IMR-90 (cell line): Measurements from ENCODE around the gene SLX4. TPM values are rescaled to one million over a fixed set of nuclear protein-coding genes. Genes with fewer than 3 reads are reported as not detected.

Source experiments
- ATAC-seq: fragments of 200-7000 bp; cut with Tn5 transposase; 2 replicates; pipeline ENCODE4 v1.9.1; 2020; ENCODE audit warnings: low read depth, mild to moderate bottlenecking, moderate library complexity
- BruUV-seq: library from RNA; stranded (reverse); fragments of 400-500 nt; replicated peaks from 2 replicates; lab custom pipeline; 2021; lab: Mats Ljungman, UMichigan
- CTCF ChIA-PET: fragments of 300-600 bp; formaldehyde crosslinking; extraction: SDS; loops from one replicate; lab custom pipeline; 2021; ENCODE audit warnings: antibody characterized with exemption; lab: Yijun Ruan, JAX
- POLR2A ChIA-PET: fragments of 300-600 bp; sonication (Branson Sonifier 250); formaldehyde crosslinking; loops from one replicate; lab custom pipeline; 2022; ENCODE audit warnings: antibody characterized with exemption; ENCODE audit not compliant: unreplicated experiment; lab: Charles Lee
- DNase-seq: peaks from one replicate; pipeline ENCODE4 v3.0.0; 2013
- H2AFZ ChIP-seq: replicated peaks from 2 replicates; pipeline ENCODE3; 2013; ENCODE audit warnings: low read length, mild to moderate bottlenecking; ENCODE audit not compliant: poor library complexity
- H2AK5ac ChIP-seq: 2 replicates; pipeline ENCODE4 v1.6.1; 2013; ENCODE audit warnings: low read depth, low read length, inconsistent platforms
- H2AK9ac ChIP-seq: replicated peaks from 2 replicates; pipeline ENCODE3; 2013; ENCODE audit warnings: mild to moderate bottlenecking, low read depth, low read length, moderate library complexity; ENCODE audit not compliant: poor library complexity
- H2BK120ac ChIP-seq: 2 replicates; pipeline ENCODE4 v1.6.1; 2013; ENCODE audit warnings: low read depth, low read length, inconsistent platforms
- H2BK15ac ChIP-seq: 3 replicates; pipeline ENCODE4 v1.6.1; 2013; ENCODE audit warnings: low read depth, low read length, inconsistent platforms
- H2BK20ac ChIP-seq: 2 replicates; pipeline ENCODE4 v1.6.1; 2013; ENCODE audit warnings: low read depth, mild to moderate bottlenecking, inconsistent platforms, low read length, moderate library complexity
- H2BK5ac ChIP-seq: 2 replicates; pipeline ENCODE4 v1.6.1; 2013; ENCODE audit warnings: mild to moderate bottlenecking, low read depth, low read length, inconsistent platforms; ENCODE audit not compliant: poor library complexity, severe bottlenecking
- H3K14ac ChIP-seq: replicated peaks from 2 replicates; pipeline ENCODE4 v1.6.1; 2013; ENCODE audit warnings: low read depth, low read length, inconsistent platforms
- H3K18ac ChIP-seq: 2 replicates; pipeline ENCODE4 v1.6.1; 2013; ENCODE audit warnings: low read depth, low read length, control low read depth
- H3K23ac ChIP-seq: 2 replicates; pipeline ENCODE4 v1.6.1; 2013; ENCODE audit warnings: low read depth, low read length, inconsistent platforms
- H3K27ac ChIP-seq: 2 replicates; pipeline ENCODE4 v1.5.1; 2013; ENCODE audit warnings: mild to moderate bottlenecking, control low read depth, low read length; ENCODE audit not compliant: insufficient read depth
- H3K27me3 ChIP-seq: 2 replicates; pipeline ENCODE4 v1.6.1; 2013; ENCODE audit warnings: low read length; ENCODE audit not compliant: control insufficient read depth, insufficient read depth
- H3K36me3 ChIP-seq: 2 replicates; pipeline ENCODE4 v1.6.1; 2013; ENCODE audit warnings: low read length, mixed read lengths; ENCODE audit not compliant: control insufficient read depth, insufficient read depth
- H3K4ac ChIP-seq: 2 replicates; pipeline ENCODE4 v1.6.1; 2013; ENCODE audit warnings: low read depth, low read length, inconsistent platforms
- H3K4me1 ChIP-seq: 2 replicates; pipeline ENCODE4 v1.6.1; 2013; ENCODE audit warnings: low read length, mixed read lengths; ENCODE audit not compliant: control insufficient read depth, insufficient read depth
- H3K4me2 ChIP-seq: 2 replicates; pipeline ENCODE4 v1.6.1; 2013; ENCODE audit warnings: low read depth, mild to moderate bottlenecking, control low read depth, low read length, moderate library complexity
- H3K4me3 ChIP-seq: 2 replicates; pipeline ENCODE4 v1.5.1; 2013; ENCODE audit warnings: low read depth, mild to moderate bottlenecking, control low read depth, low read length, moderate library complexity; ENCODE audit not compliant: insufficient read depth
- H3K56ac ChIP-seq: 2 replicates; pipeline ENCODE4 v1.6.1; 2013; ENCODE audit warnings: low read length, inconsistent platforms; ENCODE audit not compliant: insufficient read depth; ENCODE audit errors: extremely low read depth
- H3K79me1 ChIP-seq, 2 experiments: 2 replicates each; pipeline ENCODE4 v1.6.1; 2013; ENCODE audit warnings: low read length in 2 of 2, inconsistent platforms in 1 of 2, low read depth in 1 of 2
- H3K9ac ChIP-seq: 2 replicates; pipeline ENCODE4 v1.6.1; 2013; ENCODE audit warnings: low read depth, low read length, control low read depth
- H3K9me1 ChIP-seq: 2 replicates; pipeline ENCODE4 v1.6.1; 2013; ENCODE audit warnings: low read length, inconsistent platforms; ENCODE audit not compliant: insufficient read depth
- H3K9me3 ChIP-seq: 2 replicates; pipeline ENCODE4 v1.6.1; 2013; ENCODE audit warnings: low read length; ENCODE audit not compliant: control insufficient read depth, insufficient read depth
- H4K20me1 ChIP-seq: 2 replicates; pipeline ENCODE4 v1.6.1; 2013; ENCODE audit warnings: low read length, inconsistent platforms; ENCODE audit not compliant: insufficient read depth
- H4K5ac ChIP-seq: 2 replicates; pipeline ENCODE4 v1.6.1; 2013; ENCODE audit warnings: mild to moderate bottlenecking, low read depth, low read length, control low read depth
- H4K8ac ChIP-seq, 2 experiments: 2 replicates each; pipeline ENCODE4 v1.6.1; 2013; ENCODE audit warnings: low read depth in 2 of 2, low read length in 2 of 2, control low read depth in 1 of 2, inconsistent platforms in 1 of 2
- H4K91ac ChIP-seq: 2 replicates; pipeline ENCODE4 v1.6.1; 2013; ENCODE audit warnings: low read depth, low read length, inconsistent platforms; ENCODE audit not compliant: insufficient read depth
- BHLHE40 ChIP-seq: fragments of 150-350 bp; IDR thresholded peaks from 2 replicates; pipeline ENCODE4 v1.6.1; 2016; ENCODE audit warnings: mild to moderate bottlenecking, low read depth, low read length
- CTCF ChIP-seq: conservative IDR thresholded peaks from 2 replicates; pipeline ENCODE4 v1.5.1; 2012; ENCODE audit warnings: mild to moderate bottlenecking, low read depth, low read length, improper control_type of control experiment
- FOS ChIP-seq: fragments of 150-350 bp; IDR thresholded peaks from 2 replicates; pipeline ENCODE4 v1.6.1; 2016; ENCODE audit warnings: low read depth, low read length
- MAZ ChIP-seq: IDR thresholded peaks from 2 replicates; pipeline ENCODE4 v1.6.1; 2012; ENCODE audit warnings: low read depth, mild to moderate bottlenecking, low read length, improper control_type of control experiment, moderate library complexity, borderline replicate concordance
- NFE2L2 ChIP-seq: fragments of 150-350 bp; IDR thresholded peaks from 2 replicates; pipeline ENCODE4 v1.6.1; 2016; ENCODE audit warnings: low read depth, mild to moderate bottlenecking, low read length
- POLR2A ChIP-seq: IDR thresholded peaks from 2 replicates; pipeline ENCODE4 v1.6.1; 2012; ENCODE audit warnings: mild to moderate bottlenecking, low read depth, low read length
- RAD21 ChIP-seq: IDR thresholded peaks from 2 replicates; pipeline ENCODE4 v1.6.1; 2012; ENCODE audit warnings: low read length, improper control_type of control experiment
- RCOR1 ChIP-seq: IDR thresholded peaks from 2 replicates; pipeline ENCODE4 v1.6.1; 2012; ENCODE audit warnings: mild to moderate bottlenecking, low read length, improper control_type of control experiment; ENCODE audit not compliant: insufficient replicate concordance
- RFX5 ChIP-seq: IDR thresholded peaks from 2 replicates; pipeline ENCODE4 v1.8.0; 2012; ENCODE audit warnings: low read depth, mild to moderate bottlenecking, low read length, moderate library complexity
- SMC3 ChIP-seq: fragments of 150-350 bp; IDR thresholded peaks from 2 replicates; pipeline ENCODE4 v1.6.1; 2016; ENCODE audit warnings: low read depth, mild to moderate bottlenecking, antibody characterized with exemption, low read length, moderate library complexity
- WGBS, 2 experiments: methylation state at CpG; one replicate each; pipeline versions ENCODE4 v1.1.5 to v1.1.7; 2013; ENCODE audit warnings: missing lambda C conversion rate in 2 of 2; ENCODE audit not compliant: insufficient read length in 1 of 2; ENCODE audit errors: extremely low coverage in 2 of 2; 5-methylcytosine and 5-hydroxymethylcytosine counted together
- dilution Hi-C: fragments of 300-500 bp; cut with HindIII; formaldehyde crosslinking; loops from one replicate; pipeline ENCODE4 v1.14.3; 2018; ENCODE audit warnings: low sequenced_read_pairs; ENCODE audit not compliant: unreplicated experiment
- in situ Hi-C: fragments of 300-500 bp; cut with MboI; formaldehyde crosslinking; loops from 3 replicates; pipeline ENCODE4 v1.14.3; 2019; ENCODE audit warnings: low sequenced_read_pairs, inconsistent platforms, mixed read lengths
- intact Hi-C: fragments of 100-400 bp; cut with micrococcal nuclease; formaldehyde crosslinking; loops from 2 replicates; pipeline ENCODE4 v1.10.0; 2022
- polyA plus RNA-seq, 3 experiments: library from polyadenylated mRNA; depleted of rRNA; stranded (reverse); fragments of >200 nt; gene quantifications; 2 replicates each; pipeline ENCODE4 v1.2.3, GENCODE V29; 2012; ENCODE audit warnings: low replicate concordance in 1 of 3
- total RNA-seq: library from RNA; depleted of rRNA; stranded (reverse); fragments of >200 nt; gene quantifications from 2 replicates; pipeline ENCODE4 v1.2.3, GENCODE V29; 2012
- TF ChIP-seq, protein P1 (sequence below): fragments of 150-350 bp; IDR thresholded peaks from 2 replicates; pipeline ENCODE4 v1.6.1; 2017; ENCODE audit warnings: mild to moderate bottlenecking, antibody characterized with exemption, low read length, low read depth
- TF ChIP-seq, protein P2 (sequence below): fragments of 150-350 bp; IDR thresholded peaks from 2 replicates; pipeline ENCODE4 v1.6.1; 2016; ENCODE audit warnings: low read depth, mild to moderate bottlenecking, low read length, moderate library complexity, borderline replicate concordance

The SLX4 gene
- total and polyA plus RNA-seq, 2 of the 4 experiments (the other 2 are of a cell fraction) = 1.3 to 3.1 TPM

DNA sequence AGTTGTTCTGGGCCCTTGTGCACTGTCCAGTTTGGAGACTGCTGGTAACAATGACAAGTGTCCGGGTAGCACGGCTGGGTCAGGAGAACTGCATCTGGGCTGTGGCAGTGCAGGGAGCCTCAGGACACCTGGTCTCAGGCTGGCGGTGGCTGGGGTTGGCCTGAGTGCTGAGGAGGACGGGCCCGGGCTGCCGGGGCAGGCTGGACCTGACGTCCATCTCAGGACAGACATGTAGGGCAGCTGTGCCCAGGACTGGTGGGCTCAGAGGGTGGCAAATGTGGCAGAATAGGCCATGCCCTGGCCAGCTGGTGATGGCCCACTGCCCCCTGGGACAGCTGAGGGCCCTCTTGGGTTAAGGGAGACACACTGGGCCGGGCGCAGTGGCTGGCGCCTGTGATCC, 30.0 kb downstream of the SLX4 start:
- Histone ChIP-seq H4K20me1 (no peaks in the 10 kb centered on the region), H3K9ac (no peak overlapping the region), H3K9me1 (no peaks in the 10 kb centered on the region), H4K91ac (no peak overlapping the region), H2BK120ac (no peak overlapping the region), H4K8ac (no peak overlapping the region), H3K23ac (no peak overlapping the region), H3K4me3 (no peak overlapping the region), H3K79me1 (no peaks in the 10 kb centered on the region), H3K56ac (no peak overlapping the region), H3K27me3 (no peaks in the 10 kb centered on the region; the same call in 1 of the 2 replicates), H2AK9ac (no peak overlapping the region), H3K9me3 (no peaks in the 10 kb centered on the region), H3K36me3 (peaks cover 12% of the 10 kb centered on the region), H3K27ac (no peak overlapping the region), H3K18ac (no peak overlapping the region), H3K14ac (no peak overlapping the region), H2BK15ac (no peak overlapping the region), H2AK5ac (no peak overlapping the region), H4K5ac (no peak overlapping the region), H2BK20ac (no peak overlapping the region), H2BK5ac (no peak overlapping the region), H3K4me1 (no peaks in the 10 kb centered on the region; the same call in 1 of the 2 replicates), H3K4ac (no peak overlapping the region), H3K4me2 (no peak overlapping the region), H2AFZ (no peak overlapping the region)
- ATAC-seq (no peak), DNase-seq (no peak)
- dilution Hi-C loops = no loop called here
- ChIA-PET POLR2A (no interaction called here), CTCF (no interaction called here)
- 97% methylated on average over 6 of the region's 10 CpGs; no CpG with 5 or more reads in 1 of the 2 experiments for WGBS, 2 experiments
- in situ Hi-C loops = no loop called here
- intact Hi-C loops = no loop called here
- TSS peak; percentile 85 for BruUV-seq
- no peak for TF ChIP-seq MAZ
- no peak for TF ChIP-seq RFX5
- no peak for TF ChIP-seq BHLHE40
- TF ChIP-seq RAD21 = no peak
- TF ChIP-seq POLR2A = no peak
- TF ChIP-seq CTCF = no peak
- TF ChIP-seq FOS = no peak
- TF ChIP-seq, protein P1, sequence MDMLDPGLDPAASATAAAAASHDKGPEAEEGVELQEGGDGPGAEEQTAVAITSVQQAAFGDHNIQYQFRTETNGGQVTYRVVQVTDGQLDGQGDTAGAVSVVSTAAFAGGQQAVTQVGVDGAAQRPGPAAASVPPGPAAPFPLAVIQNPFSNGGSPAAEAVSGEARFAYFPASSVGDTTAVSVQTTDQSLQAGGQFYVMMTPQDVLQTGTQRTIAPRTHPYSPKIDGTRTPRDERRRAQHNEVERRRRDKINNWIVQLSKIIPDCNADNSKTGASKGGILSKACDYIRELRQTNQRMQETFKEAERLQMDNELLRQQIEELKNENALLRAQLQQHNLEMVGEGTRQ = no peak
- TF ChIP-seq, protein P2, sequence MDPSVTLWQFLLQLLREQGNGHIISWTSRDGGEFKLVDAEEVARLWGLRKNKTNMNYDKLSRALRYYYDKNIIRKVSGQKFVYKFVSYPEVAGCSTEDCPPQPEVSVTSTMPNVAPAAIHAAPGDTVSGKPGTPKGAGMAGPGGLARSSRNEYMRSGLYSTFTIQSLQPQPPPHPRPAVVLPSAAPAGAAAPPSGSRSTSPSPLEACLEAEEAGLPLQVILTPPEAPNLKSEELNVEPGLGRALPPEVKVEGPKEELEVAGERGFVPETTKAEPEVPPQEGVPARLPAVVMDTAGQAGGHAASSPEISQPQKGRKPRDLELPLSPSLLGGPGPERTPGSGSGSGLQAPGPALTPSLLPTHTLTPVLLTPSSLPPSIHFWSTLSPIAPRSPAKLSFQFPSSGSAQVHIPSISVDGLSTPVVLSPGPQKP = no peak
- TF ChIP-seq SMC3 = no peak
- TF ChIP-seq NFE2L2 = no peak
- TF ChIP-seq RCOR1 = no peak
